Stimulated activated CD4-positive, alpha-beta T cell treated with anti-CD3 and anti-CD28 coated beads, Interleukin-12 subunit alpha, Interleukin-12 subunit beta, amount 100 ng/mL, for 4 hours (primary cell): ENCODE results near the gene C11orf68.

Source experiments
- DNase-seq: peaks from one replicate; pipeline ENCODE4 v3.0.0-alpha.2; 2020

Gene C11orf68

DNA sequence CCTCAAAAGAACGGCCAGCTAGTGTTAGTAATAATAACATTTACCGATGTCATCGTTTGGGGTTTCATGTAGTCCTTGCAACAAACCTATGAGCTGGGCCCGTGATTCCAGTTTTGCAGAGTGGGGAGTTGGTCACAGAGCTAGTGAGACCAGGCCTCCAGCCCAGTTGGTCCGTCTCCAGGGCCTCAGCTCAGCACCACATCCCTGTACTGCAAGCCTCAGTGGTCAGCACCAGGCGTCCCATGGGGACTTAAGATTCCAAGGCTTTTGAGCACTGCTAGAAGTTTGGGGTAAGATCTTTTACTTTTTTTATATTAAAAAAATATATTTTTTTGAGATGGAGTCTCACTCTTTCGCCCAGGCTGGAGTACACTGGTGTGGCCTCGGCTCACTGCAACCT, 25.3 kb upstream of the C11orf68 start:
- DNase-seq = no peak

DNA sequence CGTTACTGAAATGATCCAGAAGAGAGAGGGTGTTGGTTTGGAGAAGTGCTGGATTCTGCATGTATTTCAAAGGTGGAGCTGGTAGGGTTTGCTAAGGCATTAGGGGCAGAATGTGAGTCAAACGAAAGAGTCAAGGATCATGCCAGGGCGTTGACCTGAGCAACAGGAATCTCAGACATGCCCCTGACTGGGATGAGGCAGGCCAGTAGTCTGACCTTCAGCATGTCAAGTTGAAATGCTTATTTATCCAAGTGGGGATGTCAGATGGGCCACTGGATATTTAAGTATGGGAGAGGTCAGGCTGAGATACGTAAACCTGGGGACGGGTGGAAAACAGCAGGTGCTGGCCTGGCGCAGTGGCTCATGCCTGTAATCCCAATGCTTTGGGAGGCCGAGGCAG, 23.7 kb upstream of the C11orf68 start:
- no peak for DNase-seq

- DNase-seq = no peak
These were observed 23.0 kb upstream of the C11orf68 start for GRCh38 chr11:65941720-65942310.

- no peak for DNase-seq
These were observed 18.9 kb upstream of the C11orf68 start for GRCh38 chr11:65937766-65938165.

GRCh38 chr11:65934014-65934413, 15.2 kb upstream of the C11orf68 start:
- no peak for DNase-seq

DNA sequence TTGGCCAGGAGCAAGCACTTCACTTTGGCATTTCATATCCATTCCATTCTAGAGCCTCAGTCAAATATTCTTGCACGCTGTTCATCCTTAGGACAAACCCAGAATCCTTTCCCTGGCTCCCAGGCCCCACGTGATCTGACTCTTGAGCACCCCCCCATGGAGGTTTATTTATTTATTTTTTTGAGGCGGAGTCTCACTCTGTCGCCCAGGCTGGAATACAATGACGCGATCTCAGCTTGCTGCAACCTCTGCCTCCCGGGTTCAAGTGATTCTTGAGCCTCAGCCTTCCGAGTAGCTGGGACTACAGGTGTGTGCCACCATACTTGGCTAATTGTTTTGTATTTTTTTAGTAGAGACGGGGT, 13.7 kb upstream of the C11orf68 start:
- DNase-seq = no peak

- no peak for DNase-seq
These were observed 13.1 kb upstream of the C11orf68 start for GRCh38 chr11:65931773-65932557.

GRCh38 chr11:65928667-65929066, 9.8 kb upstream of the C11orf68 start:
- no peak for DNase-seq

- DNase-seq = peak; percentile 52
These were observed 9.1 kb upstream of the C11orf68 start for GRCh38 chr11:65927904-65928397.

- no peak for DNase-seq
These were observed 6.5 kb upstream of the C11orf68 start for GRCh38 chr11:65925397-65925796.

- no peak for DNase-seq
These were observed 3.7 kb upstream of the C11orf68 start for GRCh38 chr11:65922565-65922964.

DNA sequence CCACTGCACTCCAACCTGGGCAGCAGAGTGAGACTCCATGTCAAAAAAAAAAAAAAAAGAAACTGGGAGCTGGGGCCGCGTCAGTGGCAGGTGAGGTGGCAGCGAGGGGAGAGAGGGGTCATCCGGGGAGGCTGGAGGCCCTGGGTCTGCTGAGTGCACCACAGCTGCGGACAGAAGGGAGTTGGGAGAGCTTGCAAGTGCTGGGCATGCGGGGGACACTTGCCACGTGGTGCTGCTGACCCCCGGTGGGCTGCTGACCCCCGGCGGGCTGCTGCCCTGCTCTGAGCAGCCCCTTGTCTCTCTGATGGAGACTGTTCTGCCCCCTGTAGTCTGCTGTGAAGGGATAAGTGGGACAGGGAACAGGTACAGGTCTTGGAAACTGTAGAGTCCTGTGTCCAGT, 3.0 kb upstream of the C11orf68 start:
- no peak for DNase-seq

DNA sequence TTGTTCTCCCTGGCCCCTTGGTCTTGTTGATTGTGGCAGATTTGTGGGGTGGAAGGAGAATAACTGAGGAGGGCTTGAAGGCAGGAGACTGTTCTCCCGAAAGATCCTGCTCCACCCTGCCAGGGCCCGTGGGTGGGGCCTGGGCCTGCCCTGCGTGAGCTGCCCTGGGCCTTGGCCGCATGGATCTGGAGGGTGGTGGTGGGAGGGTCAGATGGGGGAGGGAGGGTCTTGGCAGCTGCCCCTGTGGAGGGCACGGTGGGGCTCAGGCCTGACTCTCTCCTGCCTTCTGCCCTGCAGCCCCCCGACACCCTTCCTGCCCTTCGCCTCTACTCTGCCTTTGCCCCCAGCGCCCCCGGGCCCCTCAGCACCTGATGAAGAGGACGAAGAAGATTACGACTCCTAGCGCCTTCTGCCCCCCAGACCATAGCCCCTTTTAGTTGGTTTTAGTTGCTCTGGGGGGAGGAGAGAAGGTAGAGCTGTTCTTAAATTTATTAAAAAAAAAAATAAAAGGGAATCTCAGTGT, 2.2 kb upstream of the C11orf68 start:
- no peak for DNase-seq

DNA sequence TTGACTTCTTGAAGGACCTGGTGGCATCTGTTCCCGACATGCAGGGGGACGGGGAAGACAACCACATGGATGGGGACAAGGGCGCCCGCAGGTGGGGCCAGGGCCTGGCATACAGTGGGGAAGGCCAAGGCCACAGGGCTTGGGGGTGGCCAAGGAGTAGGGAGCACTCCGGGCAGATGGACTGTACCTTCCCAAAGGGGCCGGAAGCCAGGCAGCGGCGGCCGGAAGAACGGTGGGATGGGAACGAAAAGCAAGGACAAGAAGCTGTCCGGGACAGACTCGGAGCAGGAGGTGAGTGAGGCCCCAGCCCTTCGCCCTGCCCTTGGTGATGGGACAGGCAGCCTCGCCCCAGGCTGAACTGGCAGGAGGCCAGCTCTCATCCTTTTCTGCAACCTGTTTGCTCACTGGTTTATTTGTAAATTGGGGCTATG, 1.5 kb upstream of the C11orf68 start:
- DNase-seq = no peak

DNA sequence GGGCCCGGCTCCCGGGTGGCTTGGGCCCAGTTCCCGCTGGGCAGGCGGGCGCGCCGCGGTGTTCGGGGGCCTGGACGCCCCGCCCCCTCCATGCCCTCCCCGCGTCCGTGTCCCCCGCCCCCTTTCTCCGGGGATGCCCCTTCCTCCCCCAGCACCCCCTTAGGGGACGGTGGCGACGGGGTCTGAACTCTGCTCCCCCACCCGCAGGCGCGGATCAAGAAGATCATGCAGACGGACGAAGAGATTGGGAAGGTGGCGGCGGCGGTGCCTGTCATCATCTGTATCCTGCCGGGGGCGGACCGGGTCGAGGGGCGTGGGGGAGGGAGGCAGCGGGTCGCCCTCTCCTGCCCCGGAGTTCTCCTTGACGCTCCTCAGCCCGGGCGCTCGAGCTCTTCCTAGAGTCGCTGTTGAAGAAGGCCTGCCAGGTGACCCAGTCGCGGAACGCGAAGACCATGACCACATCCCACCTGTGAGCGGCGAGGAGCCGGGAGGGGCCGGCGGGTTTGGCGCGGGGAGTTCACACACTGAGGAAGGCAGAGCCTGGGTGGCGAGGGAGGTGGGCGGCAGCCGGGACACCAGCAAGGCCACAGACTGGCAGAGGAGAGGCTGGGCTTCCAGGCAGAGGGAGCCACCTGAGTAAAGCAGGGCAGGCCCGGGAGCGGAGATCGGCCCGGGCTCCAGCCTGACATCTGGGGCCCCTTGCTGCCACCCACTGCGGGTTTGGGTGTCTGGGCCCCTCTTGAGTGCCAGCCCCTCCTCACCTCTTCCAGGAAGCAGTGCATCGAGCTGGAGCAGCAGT, 910 bp upstream of the C11orf68 start:
- no peak for DNase-seq

GRCh38 chr11:65919141-65919572, 295 bp upstream of the C11orf68 start, which contains the start of gene DRAP1:
Gene DRAP1 (plus strand): TSS chr11:65919426. CDS start chr11:65919502, 76 bp downstream.
- DNase-seq = peak; percentile 100

- no peak for DNase-seq
These were observed 1.2 kb downstream of the C11orf68 start for GRCh38 chr11:65917434-65918210.

DNA sequence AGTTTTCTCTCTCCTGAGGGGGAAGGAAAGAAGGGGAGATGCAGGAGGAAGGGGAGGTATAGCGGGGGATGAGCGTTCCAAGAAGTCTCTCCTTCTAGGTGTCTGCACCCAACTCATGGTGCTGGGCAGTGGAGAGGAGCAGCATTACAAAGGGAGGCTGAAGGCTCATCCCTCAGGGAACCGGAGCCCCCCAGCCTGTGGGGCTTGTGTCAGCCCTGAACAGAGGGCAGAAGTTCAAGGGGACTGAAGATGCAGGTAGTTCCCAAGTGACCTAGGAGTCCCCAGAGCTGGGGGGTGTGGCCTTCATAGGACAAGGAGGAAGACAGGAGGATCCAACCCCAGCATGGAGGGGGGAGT, 1.8 kb downstream of the C11orf68 start:
- no peak for DNase-seq

DNA sequence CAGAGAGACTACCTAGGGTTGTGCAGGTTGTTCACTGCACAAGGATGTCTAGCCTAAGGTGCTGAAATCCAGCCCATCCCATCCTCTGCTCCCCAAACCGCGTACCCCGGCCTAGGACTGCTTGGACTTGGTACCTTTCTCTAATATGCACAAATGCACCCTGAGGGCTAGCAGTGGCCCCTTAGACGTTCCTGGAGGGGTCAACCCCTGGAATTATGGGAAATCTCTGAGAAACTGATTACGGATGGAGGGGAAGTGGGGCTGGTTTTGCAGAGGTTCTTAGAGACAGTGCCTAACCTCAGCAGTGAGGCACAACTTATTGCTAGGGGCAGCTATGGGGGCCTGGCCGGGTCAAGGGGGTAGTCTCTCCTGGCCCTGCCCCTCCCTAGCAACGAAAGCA, 2.5 kb downstream of the C11orf68 start:
- DNase-seq = no peak

DNA sequence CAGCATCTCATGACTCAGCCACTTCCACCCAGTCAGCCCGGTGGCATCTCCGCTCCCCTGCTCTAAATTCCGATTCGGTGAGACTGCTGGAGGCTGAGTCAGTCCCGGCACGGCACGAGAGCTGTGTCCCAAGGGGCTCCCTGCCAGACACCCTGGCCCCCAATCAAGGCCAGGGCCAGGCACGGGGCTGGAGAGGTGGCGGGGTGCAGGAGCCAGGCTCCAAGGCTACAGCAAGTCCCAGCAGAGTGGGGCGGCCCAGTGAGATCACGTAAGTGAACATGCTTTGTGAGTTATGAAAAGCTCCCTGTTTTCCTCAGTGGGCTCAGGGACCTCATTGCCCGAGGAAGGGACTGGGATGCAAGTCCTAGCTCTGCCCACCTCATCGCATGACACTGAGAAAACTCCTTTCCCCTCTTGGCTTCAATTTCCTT, 3.0 kb downstream of the C11orf68 start:
- DNase-seq = no peak

DNA sequence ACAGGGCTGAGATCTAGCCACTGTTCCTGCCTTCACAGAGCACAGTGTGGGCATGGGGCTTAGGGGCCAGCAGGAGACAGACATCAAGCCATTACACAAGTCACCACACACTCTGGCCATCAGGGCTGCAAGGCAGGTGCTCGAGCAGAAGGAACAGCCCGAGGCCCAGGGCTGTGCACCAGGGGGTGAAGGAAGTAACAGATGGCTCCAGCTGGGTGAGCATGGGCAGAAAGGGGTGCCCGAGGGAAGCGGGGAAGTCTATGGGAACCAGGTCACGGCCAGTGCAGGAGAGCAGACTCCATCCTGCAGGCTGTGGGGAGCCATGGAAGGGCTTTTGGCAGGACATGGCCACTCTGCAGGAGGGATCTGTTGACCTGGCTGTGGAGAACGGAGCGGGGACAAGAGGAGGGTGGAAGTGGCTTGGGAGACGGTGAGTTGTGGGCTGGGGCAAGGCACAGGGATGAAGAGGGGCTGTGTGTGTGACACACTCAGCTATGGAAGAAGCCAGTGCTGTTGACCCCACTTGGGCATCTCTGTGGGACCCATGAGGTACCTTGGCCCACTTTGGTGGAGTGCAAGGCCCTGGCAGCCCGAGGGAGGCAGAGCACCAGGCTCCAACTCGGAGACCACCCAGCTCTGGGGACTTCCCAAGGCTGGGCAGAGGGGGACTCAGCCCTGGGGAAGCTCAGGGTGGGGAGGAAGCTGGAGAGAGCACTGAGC, 3.6 kb downstream of the C11orf68 start:
- no peak for DNase-seq

GRCh38 chr11:65912845-65913244, 6.0 kb downstream of the C11orf68 start:
- no peak for DNase-seq
